HS-27A (cell line): ENCODE data around the gene KIAA0040.

Experiments used
- DNase-seq: peaks from one replicate; pipeline ENCODE4 v3.0.0-alpha.2; 2012; ENCODE audit warnings: low read depth, missing footprints

KIAA0040 gene

GRCh38 chr1:175200678-175201521 lies 8.3 kb upstream of the KIAA0040 start:
- no peak for DNase-seq

DNA sequence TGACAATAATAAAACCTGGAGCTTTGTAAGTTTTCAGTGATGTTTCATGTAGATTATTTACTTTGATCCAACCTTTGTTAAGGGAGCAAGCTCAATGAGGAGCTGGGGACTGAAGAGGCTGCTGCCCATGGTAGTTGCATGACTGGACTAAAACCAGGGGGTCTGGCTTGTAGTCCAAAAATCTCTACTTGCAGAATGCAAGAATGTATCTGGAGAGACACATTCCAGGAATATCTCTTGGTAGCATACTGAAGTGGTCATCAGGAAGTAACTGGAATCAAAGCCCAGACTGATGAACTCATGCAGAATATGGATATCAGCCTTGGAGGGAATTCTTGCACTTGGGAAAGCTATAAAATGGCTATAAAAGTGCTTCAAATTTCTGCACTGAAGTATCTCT lies 5.8 kb upstream of the KIAA0040 start:
- DNase-seq, result no peak

DNA sequence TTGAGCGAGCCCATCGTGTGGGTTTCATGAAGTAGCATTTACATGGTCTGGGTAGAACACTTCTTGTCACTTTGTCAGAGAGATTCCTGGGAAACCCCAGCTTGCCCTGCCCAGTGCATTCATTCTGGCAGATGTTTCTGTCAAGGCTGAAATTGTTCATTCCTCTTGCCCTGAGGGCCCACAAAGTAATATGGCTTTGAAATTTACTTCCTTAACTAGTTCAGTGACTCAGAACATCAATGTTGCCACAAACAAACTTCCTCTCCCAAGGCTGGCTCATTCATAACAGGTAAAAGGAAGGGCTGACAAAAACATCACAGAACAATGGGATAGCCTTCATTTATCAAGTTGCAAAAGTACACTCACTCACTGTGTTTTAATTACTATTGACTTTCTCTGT lies 5.0 kb upstream of the KIAA0040 start:
- no peak for DNase-seq

GRCh38 chr1:175195798-175196197 lies 3.2 kb upstream of the KIAA0040 start:
- no peak for DNase-seq

DNA sequence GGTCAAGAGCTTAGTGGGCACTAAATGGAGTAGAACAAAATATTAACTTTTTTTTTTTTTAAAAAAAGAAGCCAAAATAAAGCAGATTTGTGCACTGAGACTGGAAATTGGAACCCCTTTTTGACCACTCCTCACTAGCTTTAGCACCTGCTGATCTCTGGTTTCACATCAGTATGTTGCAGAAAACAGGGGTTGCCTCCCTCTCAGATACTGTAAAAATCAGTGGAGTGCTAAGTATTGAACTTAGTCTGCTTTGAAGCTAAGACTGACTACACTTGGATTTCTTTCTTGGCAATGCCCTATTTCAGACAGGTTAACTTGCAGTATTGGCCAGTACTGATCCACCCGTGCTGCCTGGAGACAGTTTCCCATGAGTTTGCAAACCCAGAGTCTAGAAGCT lies 2.7 kb upstream of the KIAA0040 start:
- DNase-seq, result no peak

- no peak for DNase-seq
Observed at GRCh38 chr1:175193527-175193910, 943 bp upstream of the KIAA0040 start.

DNA sequence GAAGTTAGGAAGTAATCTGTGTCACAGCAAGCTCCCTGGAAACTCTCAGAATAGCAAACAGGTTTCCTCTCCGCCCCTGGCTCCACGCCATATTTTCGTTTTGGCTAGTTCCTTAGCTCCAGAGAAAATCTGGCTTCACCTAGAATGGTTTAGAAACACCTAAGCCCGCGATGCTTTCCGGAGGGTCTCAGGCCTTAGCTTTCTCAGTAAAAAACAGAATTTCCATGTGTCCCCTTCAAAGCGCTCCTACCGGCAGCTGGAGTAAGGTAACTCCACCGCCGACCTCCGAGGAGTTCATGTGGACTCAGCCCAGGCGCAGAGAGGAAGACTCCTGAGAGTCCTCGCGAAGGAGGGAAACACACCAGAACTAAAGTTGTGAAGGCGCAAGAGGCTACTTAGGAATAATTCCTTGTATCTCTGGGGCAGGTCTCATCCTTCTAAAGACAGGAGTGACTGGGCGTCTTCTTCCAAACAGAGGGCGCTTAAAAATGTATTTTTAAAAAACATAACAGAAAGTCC lies 406 bp downstream of the KIAA0040 start:
- DNase-seq, result no peak

- no peak for DNase-seq
Observed at GRCh38 chr1:175191659-175192058, 917 bp downstream of the KIAA0040 start.

DNA sequence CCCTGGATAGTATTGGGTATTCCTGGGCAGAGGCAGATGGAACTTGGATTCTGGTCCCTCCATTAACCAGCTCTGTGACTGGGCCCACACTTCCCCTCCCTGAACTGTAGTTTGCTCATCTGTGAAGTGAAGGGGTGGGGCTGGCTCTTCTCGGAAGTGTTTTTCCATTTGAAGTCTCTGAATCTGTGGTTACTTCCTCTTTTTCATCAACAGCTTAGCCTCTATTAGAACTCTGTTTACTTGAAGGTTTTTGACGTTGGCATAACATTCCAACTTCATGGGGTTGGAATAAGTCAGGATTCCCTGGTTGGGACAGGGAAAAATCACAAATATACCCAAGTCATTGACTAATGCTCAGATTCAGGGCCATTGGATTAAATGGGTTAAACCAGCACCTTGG lies 3.6 kb downstream of the KIAA0040 start:
- DNase-seq, result no peak

DNA sequence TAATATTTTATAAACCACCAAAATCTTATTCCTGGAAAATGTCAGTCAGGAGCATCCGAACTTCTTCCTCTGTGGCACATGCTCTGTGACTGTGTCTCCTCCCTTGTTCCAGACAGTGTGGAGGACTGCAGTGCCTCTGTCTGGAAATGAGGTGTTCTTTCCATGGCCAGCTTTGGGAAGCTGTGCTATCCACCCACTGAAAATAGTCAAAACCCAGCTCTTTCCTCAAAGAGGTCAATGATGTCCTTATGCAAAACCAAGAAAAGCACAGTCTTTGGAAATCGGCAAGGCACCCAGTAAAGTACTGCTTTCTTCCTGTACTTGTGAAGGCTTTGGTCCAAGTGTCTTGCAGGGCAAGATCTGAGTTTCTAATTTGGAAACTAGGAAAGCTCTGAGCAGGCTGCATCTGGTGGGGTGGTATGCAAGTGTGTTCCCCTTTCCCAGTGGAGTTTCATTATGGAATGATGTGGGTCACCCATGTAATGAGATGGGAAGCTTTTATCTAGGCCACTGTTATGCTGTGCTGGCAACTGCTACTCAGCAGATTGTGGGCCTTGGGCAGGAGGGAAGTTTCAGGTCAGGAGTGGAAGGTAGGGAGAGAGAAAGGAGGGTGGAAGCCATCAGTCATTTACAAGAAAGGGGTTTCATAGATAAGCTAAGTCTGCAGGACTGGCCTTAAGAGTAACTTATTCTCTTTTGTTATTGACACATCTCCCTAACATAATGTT lies 6.0 kb downstream of the KIAA0040 start:
- DNase-seq, result no peak

- DNase-seq, result no peak
Observed at GRCh38 chr1:175185903-175186302, 6.7 kb downstream of the KIAA0040 start.

GRCh38 chr1:175183586-175183985 lies 9.0 kb downstream of the KIAA0040 start:
- no peak for DNase-seq

DNA sequence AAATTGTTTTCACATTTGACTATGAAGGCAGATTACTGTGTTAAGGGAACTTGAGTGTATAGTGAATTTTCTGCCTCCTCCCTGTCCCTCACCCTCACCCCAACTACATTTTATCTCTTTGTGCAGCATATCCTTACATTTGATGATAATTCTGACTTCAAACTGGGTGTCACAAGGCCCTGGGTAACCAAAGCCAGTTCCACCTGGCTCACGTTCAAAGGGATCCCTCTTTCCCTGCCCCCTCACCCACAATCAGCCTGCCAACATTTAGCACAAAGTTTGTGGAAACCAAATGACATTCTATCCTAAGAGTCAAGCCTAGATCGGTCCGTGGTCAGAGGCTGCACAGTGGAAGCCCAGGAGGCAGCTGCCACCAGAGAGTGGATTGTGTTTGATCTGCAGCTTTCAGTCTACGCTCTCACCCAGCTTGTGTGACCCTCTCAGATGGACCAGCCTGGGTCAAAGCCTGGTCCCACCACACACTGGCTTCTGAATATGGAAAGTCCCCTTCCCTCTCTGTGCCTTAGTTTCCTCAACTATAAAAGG lies 10.3 kb downstream of the KIAA0040 start:
- no peak for DNase-seq

- DNase-seq, result no peak
Observed at GRCh38 chr1:175179837-175180590, 12.6 kb downstream of the KIAA0040 start.

DNA sequence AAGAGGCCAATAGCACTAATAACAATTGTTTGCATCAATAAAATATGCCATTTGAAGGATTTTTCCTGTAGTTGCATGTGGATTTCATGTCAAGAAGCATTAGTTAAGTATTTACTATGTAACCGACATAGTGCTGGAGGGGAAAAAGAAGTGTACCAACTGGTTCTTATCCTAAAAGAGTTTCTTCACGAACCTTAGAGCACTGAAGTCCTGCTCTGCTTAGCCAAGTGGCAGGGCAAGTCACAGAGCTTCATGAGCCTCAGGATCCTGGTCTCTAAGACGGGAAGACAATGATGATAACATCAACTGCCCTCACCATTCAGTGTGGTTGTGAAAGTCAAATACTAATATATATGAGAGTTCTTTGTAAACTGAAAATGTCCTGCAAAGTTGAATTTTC lies 14.1 kb downstream of the KIAA0040 start:
- no peak for DNase-seq

- DNase-seq, result no peak
Observed at GRCh38 chr1:175178056-175178455, 14.5 kb downstream of the KIAA0040 start.

DNA sequence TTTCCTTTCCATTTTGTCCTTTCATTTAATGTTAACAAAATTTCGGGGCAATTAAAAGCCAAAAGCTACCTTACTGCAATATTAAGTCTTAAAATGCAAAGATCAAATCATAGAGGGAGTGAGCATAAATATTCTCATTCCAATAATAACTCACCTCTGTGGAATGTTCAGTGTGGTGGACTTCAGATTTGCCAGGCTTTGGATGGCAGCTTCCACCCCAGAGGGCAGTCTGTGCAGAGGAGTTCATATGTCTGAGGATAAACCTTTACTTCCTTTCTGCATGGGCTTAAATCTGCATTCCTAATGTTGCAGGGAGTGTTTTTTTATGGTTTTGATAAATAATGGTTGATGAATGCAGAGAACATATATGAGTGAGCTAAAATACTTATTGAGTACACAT lies 16.3 kb downstream of the KIAA0040 start:
- no peak for DNase-seq

DNA sequence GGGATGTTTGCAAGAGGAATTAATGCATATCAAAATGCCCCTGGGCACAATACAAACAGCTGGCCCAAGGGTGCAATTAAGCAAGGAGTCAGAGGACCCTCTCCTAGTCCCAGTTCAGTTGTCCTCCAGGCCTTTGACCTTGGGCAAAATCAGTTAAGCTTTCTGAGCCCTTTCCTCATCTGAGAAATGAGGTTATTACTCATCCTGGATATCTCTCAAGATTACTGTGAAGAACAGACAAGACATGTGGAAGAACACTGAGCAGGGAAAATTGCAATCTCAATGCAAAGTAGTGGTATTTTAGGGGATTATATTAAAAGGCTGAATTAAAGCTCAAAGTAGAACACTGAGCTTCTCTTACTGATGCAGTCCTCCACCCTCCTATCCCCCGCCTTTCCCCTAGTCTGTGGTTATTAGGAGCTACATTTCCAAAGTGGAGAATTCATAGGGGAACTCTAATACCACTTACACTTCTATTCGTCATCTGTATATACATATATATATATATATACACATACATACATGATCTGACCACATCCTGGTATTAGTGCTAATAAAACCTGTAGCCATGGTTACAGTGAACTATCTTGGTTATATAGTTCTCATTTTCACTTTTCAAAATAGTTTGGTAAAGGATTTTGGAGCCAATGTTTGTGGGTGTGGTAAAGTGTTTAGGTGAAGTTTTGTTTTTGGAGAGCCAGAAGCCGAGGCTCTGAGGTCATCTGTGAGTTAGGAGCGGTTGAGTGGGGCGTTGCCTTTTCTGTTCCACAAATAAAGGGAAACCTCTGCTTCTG lies 18.1 kb downstream of the KIAA0040 start:
- no peak for DNase-seq

DNA sequence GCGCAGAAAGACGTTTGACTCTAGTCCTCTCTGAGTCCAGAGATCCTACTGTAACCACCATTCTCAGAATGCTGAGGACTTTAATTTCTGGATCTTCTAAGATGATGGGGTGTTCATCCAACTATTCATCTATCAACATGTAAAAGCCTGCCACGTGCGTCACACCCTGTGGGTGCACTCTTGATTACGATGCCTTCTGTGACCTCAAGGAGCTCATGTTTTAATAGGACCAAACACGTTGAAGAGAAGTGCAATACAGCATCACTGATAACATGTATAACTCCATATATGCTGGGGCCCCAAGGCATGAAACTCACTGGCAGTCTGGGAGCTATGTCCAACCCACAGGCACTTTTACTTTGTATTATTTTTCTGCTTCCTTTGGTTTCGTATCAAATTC lies 19.0 kb downstream of the KIAA0040 start:
- DNase-seq, result no peak

DNA sequence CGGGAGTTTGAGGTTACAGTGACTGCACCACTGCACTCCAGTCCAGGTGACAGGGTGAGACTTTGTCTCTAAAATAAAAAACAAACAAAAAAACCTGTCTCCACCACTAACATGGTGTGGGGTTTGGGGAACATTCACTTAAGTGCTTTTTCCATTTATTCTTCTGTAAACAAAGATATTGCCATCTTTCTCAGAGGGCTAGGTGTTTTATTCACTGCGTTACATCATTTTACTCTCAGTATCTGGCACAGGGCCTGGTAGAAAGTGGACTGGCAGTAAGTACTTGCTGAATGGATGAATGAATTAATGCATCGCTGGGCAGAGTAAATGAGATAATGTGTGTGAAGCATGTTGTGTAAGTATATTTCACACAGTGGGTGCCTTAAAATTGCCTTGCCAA lies 20.1 kb downstream of the KIAA0040 start:
- DNase-seq, result no peak
